ENCODE measurements around the gene BICC1. TPM values are rescaled to one million over a fixed set of nuclear protein-coding genes. Genes with fewer than 3 reads are reported as not detected.

The BICC1 gene
- polyA plus RNA-seq, 1 donor (not counting 4 experiments of a cell fraction or from before 2014, with no cell fraction given), result 4.2 TPM

DNA sequence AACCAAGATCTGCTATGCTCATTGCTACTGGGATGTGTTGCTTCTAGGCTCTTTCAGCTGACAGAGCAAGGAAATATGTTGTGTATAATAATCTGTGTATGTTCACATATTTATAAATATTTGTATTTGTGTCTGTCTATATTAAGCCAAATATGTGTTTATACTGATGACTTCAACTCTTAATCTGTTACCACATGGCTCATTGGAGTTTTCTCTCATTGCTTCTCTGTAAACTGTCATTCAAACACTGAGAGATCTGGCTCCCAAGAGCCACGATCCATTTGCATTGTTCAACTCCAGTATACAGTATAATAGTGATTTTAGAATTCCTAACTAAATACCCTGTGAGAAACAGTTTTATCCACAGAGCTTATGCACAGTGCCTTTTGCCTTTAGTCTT, 35.3 kb downstream of the BICC1 start:
- Histone ChIP-seq H3K4me2 (ENCODE audit: control insufficient read depth, extremely low read depth, insufficient read depth, low read depth, low read length) (no peak overlapping the region), H4K20me1 (ENCODE audit: control insufficient read depth, extremely low read depth, insufficient read depth, low read length) (no peaks in the 10 kb centered on the region), H3K36me3 (ENCODE audit: control insufficient read depth in 2 of 2, extremely low read depth in 1 of 2, insufficient read depth in 2 of 2, low read length in 2 of 2) (no peaks in the 10 kb centered on the region), H3K79me2 (ENCODE audit: control insufficient read depth, insufficient read depth, low read length) (peaks cover 4% of the 10 kb centered on the region), H3K9me1 (ENCODE audit: control insufficient read depth, extremely low read depth, insufficient read depth, low read length) (no peaks in the 10 kb centered on the region), H2AFZ (ENCODE audit: control insufficient read depth, low read length) (no peak overlapping the region), H3K9ac (ENCODE audit: control insufficient read depth, extremely low read depth, insufficient read depth, low read length) (no peak overlapping the region), H3K9me3 (ENCODE audit: control insufficient read depth, low read depth, low read length) (no peaks in the 10 kb centered on the region), H3K4me3 (ENCODE audit: control insufficient read depth in 2 of 3, extremely low read depth in 1 of 3, insufficient read depth in 2 of 3, low read depth in 1 of 3, low read length in 3 of 3) (no peak overlapping the region), H3K27me3 (ENCODE audit: control insufficient read depth, extremely low read depth, insufficient read depth, low read length) (no peaks in the 10 kb centered on the region), H3K27ac (ENCODE audit: control insufficient read depth, insufficient read depth, low read length) (no peak overlapping the region), H3K4me1 (ENCODE audit: control insufficient read depth, extremely low read depth, insufficient read depth, low read length) (no peaks in the 10 kb centered on the region)
- no peak for DNase-seq (ENCODE audit: low read depth, low spot score)
- FAIRE-seq, result no peak
- dilution Hi-C loops (cut with MboI; ENCODE audit: extremely low pct_ligation_motif_present, low sequenced_read_pairs), result no loop called here
- TF ChIP-seq, protein P1, sequence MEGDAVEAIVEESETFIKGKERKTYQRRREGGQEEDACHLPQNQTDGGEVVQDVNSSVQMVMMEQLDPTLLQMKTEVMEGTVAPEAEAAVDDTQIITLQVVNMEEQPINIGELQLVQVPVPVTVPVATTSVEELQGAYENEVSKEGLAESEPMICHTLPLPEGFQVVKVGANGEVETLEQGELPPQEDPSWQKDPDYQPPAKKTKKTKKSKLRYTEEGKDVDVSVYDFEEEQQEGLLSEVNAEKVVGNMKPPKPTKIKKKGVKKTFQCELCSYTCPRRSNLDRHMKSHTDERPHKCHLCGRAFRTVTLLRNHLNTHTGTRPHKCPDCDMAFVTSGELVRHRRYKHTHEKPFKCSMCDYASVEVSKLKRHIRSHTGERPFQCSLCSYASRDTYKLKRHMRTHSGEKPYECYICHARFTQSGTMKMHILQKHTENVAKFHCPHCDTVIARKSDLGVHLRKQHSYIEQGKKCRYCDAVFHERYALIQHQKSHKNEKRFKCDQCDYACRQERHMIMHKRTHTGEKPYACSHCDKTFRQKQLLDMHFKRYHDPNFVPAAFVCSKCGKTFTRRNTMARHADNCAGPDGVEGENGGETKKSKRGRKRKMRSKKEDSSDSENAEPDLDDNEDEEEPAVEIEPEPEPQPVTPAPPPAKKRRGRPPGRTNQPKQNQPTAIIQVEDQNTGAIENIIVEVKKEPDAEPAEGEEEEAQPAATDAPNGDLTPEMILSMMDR (optimal IDR thresholded peaks at IDR 0.05 in 1 of 3, IDR thresholded peaks at IDR 0.05 in 1 of 3, conservative IDR thresholded peaks at IDR 0.05 in 1 of 3; ENCODE audit: extremely low read depth in 1 of 3, insufficient read depth in 2 of 3, low read length in 3 of 3), result no peak
- TF ChIP-seq EZH2 (IDR thresholded peaks at IDR 0.05; ENCODE audit: low read length), result no peak

DNA sequence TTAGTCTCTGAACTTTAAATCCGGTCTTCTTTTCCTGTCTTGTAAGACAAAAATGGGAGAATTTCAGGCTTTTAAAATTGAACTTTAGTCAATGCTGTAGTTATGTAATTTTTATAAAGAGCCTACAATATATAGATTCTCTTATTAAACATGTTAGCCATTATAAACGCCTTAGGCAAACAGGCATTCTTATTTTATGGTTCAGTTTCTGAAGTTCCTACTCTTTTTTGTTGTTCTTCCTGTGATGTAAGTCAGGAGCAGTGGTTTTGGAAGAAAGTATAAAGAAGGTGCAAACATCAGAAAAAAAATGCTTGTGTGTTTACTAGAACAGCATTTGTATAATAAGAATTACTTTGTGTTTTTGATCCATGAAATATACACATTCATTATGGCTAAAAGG, 41.6 kb downstream of the BICC1 start:
- Histone ChIP-seq H3K9me3 (ENCODE audit: control insufficient read depth, low read depth, low read length) (no peaks in the 10 kb centered on the region), H4K20me1 (ENCODE audit: control insufficient read depth, extremely low read depth, insufficient read depth, low read length) (no peaks in the 10 kb centered on the region), H2AFZ (ENCODE audit: control insufficient read depth, low read length) (no peak overlapping the region), H3K27me3 (ENCODE audit: control insufficient read depth, extremely low read depth, insufficient read depth, low read length) (no peaks in the 10 kb centered on the region), H3K9me1 (ENCODE audit: control insufficient read depth, extremely low read depth, insufficient read depth, low read length) (no peaks in the 10 kb centered on the region), H3K79me2 (ENCODE audit: control insufficient read depth, insufficient read depth, low read length) (peaks cover 6% of the 10 kb centered on the region), H3K9ac (ENCODE audit: control insufficient read depth, extremely low read depth, insufficient read depth, low read length) (no peak overlapping the region), H3K4me1 (ENCODE audit: control insufficient read depth, extremely low read depth, insufficient read depth, low read length) (no peaks in the 10 kb centered on the region), H3K36me3 (ENCODE audit: control insufficient read depth in 2 of 2, extremely low read depth in 1 of 2, insufficient read depth in 2 of 2, low read length in 2 of 2) (no peaks in the 10 kb centered on the region), H3K4me3 (ENCODE audit: control insufficient read depth in 2 of 3, extremely low read depth in 1 of 3, insufficient read depth in 2 of 3, low read depth in 1 of 3, low read length in 3 of 3) (no peak overlapping the region), H3K4me2 (ENCODE audit: control insufficient read depth, extremely low read depth, insufficient read depth, low read depth, low read length) (no peak overlapping the region), H3K27ac (ENCODE audit: control insufficient read depth, insufficient read depth, low read length) (no peak overlapping the region)
- dilution Hi-C loops (cut with MboI; ENCODE audit: extremely low pct_ligation_motif_present, low sequenced_read_pairs), result no loop called here
- no peak for DNase-seq (ENCODE audit: low read depth, low spot score)
- TF ChIP-seq, protein P1 (optimal IDR thresholded peaks at IDR 0.05 in 1 of 3, IDR thresholded peaks at IDR 0.05 in 1 of 3, conservative IDR thresholded peaks at IDR 0.05 in 1 of 3; ENCODE audit: extremely low read depth in 1 of 3, insufficient read depth in 2 of 3, low read length in 3 of 3), result no peak
- TF ChIP-seq EZH2 (IDR thresholded peaks at IDR 0.05; ENCODE audit: low read length), result no peak
- no peak for FAIRE-seq

Data from keratinocyte (primary cell).